ENCODE results near the gene ATP9A.

DNA sequence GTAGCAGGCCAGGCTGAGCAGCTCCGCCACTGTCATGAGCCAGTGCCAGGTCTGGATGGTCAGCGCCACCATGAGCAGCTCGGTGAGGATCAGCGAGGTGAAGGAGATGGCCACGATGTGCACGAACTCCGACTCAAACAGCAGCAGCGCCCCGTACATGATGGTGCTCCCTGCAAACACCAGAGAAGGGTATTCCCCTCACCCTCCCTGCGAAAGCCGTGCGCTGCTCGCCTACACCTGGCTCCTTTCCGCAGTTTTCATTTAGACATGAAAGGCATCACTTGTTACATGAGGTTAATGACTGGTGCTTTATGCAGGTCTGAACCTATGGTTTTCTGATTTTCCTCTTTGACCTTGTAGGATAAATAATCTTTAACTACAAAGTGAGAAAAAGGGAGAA, 163.3 kb downstream of the ATP9A start:
- TF ChIP-seq, protein P1, sequence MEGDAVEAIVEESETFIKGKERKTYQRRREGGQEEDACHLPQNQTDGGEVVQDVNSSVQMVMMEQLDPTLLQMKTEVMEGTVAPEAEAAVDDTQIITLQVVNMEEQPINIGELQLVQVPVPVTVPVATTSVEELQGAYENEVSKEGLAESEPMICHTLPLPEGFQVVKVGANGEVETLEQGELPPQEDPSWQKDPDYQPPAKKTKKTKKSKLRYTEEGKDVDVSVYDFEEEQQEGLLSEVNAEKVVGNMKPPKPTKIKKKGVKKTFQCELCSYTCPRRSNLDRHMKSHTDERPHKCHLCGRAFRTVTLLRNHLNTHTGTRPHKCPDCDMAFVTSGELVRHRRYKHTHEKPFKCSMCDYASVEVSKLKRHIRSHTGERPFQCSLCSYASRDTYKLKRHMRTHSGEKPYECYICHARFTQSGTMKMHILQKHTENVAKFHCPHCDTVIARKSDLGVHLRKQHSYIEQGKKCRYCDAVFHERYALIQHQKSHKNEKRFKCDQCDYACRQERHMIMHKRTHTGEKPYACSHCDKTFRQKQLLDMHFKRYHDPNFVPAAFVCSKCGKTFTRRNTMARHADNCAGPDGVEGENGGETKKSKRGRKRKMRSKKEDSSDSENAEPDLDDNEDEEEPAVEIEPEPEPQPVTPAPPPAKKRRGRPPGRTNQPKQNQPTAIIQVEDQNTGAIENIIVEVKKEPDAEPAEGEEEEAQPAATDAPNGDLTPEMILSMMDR (conservative IDR thresholded peaks at IDR 0.05 in 1 of 2, IDR thresholded peaks at IDR 0.05 in 1 of 2; ENCODE audit: extremely low read depth in 1 of 2, insufficient read depth in 1 of 2, low read depth in 1 of 2, low read length in 2 of 2), result no peak
- no peak for TF ChIP-seq EZH2 (IDR thresholded peaks at IDR 0.05; ENCODE audit: borderline replicate concordance, low read length)

Data from mammary epithelial cell (primary cell).